ENCODE results near the gene JAKMIP1. TPM values are rescaled to one million over a fixed set of nuclear protein-coding genes. Genes with fewer than 3 reads are reported as not detected.
"Not testable (repeated sequence)": the region's sequence is repeated elsewhere in the genome, so short reads cannot be mapped to it uniquely, and the experiment has no call there.

The JAKMIP1 gene
- total and polyA plus RNA-seq, 5 donors from 2014 or later: 18.7 to 39.7 (median 32.6) TPM

GRCh38 chr4:6216588-6216987 is 16.2 kb upstream of the JAKMIP1 start:
- Mint-ChIP-seq H3K4me1 (peaks cover 0 to 6% (median 3%) of the 10 kb centered on the region in 4 donors), H3K27me3 (peaks cover 26% of the 10 kb centered on the region), H3K36me3 (no peaks in the 10 kb centered on the region), H3K4me3 (no peak overlapping the region), H3K9me3 (peaks cover 0 to 14% (median 0%) of the 10 kb centered on the region in 7 donors), H3K27ac (no peak overlapping the region)
- Histone ChIP-seq H3K36me3 (ENCODE audit: control insufficient read depth, insufficient read depth, low read length) (no peaks in the 10 kb centered on the region), H3K4me1 (ENCODE audit: control insufficient read depth, insufficient read depth, low read length, poor library complexity, severe bottlenecking) (peaks cover 4% of the 10 kb centered on the region), H3K27ac (ENCODE audit: insufficient read depth, low read length, poor library complexity, severe bottlenecking) (no peak overlapping the region), H3K4me3 (ENCODE audit: low read depth, low read length) (no peak overlapping the region), H3K9me3 (ENCODE audit: control insufficient read depth in 2 of 2, low read length in 2 of 2) (peaks cover 0 to 5% of the 10 kb centered on the region in 2 experiments), H3K27me3 (ENCODE audit: control insufficient read depth, insufficient read depth, low read length) (peaks cover 21% of the 10 kb centered on the region)
- ATAC-seq (ENCODE audit: low read depth in 2 of 2) (no peak), DNase-seq (no peak)

- Histone ChIP-seq H3K36me3 (ENCODE audit: control insufficient read depth, insufficient read depth, low read length) (no peaks in the 10 kb centered on the region), H3K27ac (ENCODE audit: insufficient read depth, low read length, poor library complexity, severe bottlenecking) (no peak overlapping the region), H3K4me1 (ENCODE audit: control insufficient read depth, insufficient read depth, low read length, poor library complexity, severe bottlenecking) (no peaks in the 10 kb centered on the region), H3K9me3 (ENCODE audit: control insufficient read depth in 2 of 2, low read length in 2 of 2) (peaks cover 0 to 5% of the 10 kb centered on the region in 2 experiments), H3K4me3 (ENCODE audit: low read depth, low read length) (no peak overlapping the region), H3K27me3 (ENCODE audit: control insufficient read depth, insufficient read depth, low read length) (no peaks in the 10 kb centered on the region)
- DNase-seq (no peak), ATAC-seq (ENCODE audit: low read depth in 2 of 2) (no peak)
- H3K27me3 Mint-ChIP-seq: peaks cover 5% of the 10 kb centered on the region
- H3K9me3 Mint-ChIP-seq: peaks cover 0 to 7% (median 0%) of the 10 kb centered on the region in 7 donors
- H3K4me1 Mint-ChIP-seq: peaks cover 0 to 3% (median 0%) of the 10 kb centered on the region in 4 donors
- no peak overlapping the region for H3K4me3 Mint-ChIP-seq
- H3K36me3 Mint-ChIP-seq: no peaks in the 10 kb centered on the region
- H3K27ac Mint-ChIP-seq: no peak overlapping the region
Measured at GRCh38 chr4:6209921-6210320, 9.6 kb upstream of the JAKMIP1 start.

GRCh38 chr4:6209291-6209690 is 8.9 kb upstream of the JAKMIP1 start:
- not testable (repeated sequence) for H3K27ac Mint-ChIP-seq; H3K4me1 ChIP-seq (ENCODE audit: control insufficient read depth, insufficient read depth, low read length, poor library complexity, severe bottlenecking); H3K27me3 Mint-ChIP-seq; DNase-seq; H3K9me3 Mint-ChIP-seq; ATAC-seq (ENCODE audit: low read depth in 2 of 2); H3K4me3 ChIP-seq (ENCODE audit: low read depth, low read length); H3K9me3 ChIP-seq (ENCODE audit: control insufficient read depth in 2 of 2, low read length in 2 of 2); H3K36me3 ChIP-seq (ENCODE audit: control insufficient read depth, insufficient read depth, low read length); H3K27ac ChIP-seq (ENCODE audit: insufficient read depth, low read length, poor library complexity, severe bottlenecking); H3K4me3 Mint-ChIP-seq; H3K27me3 ChIP-seq (ENCODE audit: control insufficient read depth, insufficient read depth, low read length); H3K36me3 Mint-ChIP-seq; H3K4me1 Mint-ChIP-seq

GRCh38 chr4:6208416-6208815 is 8.1 kb upstream of the JAKMIP1 start:
- Mint-ChIP-seq H3K4me1 (peaks cover 0 to 3% (median 0%) of the 10 kb centered on the region in 4 donors), H3K9me3 (peaks cover 0 to 4% (median 0%) of the 10 kb centered on the region in 7 donors), H3K27me3 (peaks cover 5% of the 10 kb centered on the region), H3K36me3 (no peaks in the 10 kb centered on the region), H3K27ac (no peak overlapping the region), H3K4me3 (no peak overlapping the region)
- ATAC-seq (ENCODE audit: low read depth in 2 of 2) (no peak), DNase-seq (no peak)
- Histone ChIP-seq H3K27ac (ENCODE audit: insufficient read depth, low read length, poor library complexity, severe bottlenecking) (no peak overlapping the region), H3K27me3 (ENCODE audit: control insufficient read depth, insufficient read depth, low read length) (no peaks in the 10 kb centered on the region), H3K9me3 (ENCODE audit: control insufficient read depth in 2 of 2, low read length in 2 of 2) (peaks cover 0 to 3% of the 10 kb centered on the region in 2 experiments), H3K4me1 (ENCODE audit: control insufficient read depth, insufficient read depth, low read length, poor library complexity, severe bottlenecking) (no peaks in the 10 kb centered on the region), H3K4me3 (ENCODE audit: low read depth, low read length) (no peak overlapping the region), H3K36me3 (ENCODE audit: control insufficient read depth, insufficient read depth, low read length) (no peaks in the 10 kb centered on the region)

- H3K27me3 Mint-ChIP-seq: peaks cover 5% of the 10 kb centered on the region
- peaks cover 0 to 1% (median 0%) of the 10 kb centered on the region in 7 donors for H3K9me3 Mint-ChIP-seq
- no peaks in the 10 kb centered on the region for H3K9me3 ChIP-seq (ENCODE audit: control insufficient read depth in 2 of 2, low read length in 2 of 2)
- peaks cover 0 to 3% (median 0%) of the 10 kb centered on the region in 4 donors for H3K4me1 Mint-ChIP-seq
- H3K27ac ChIP-seq (ENCODE audit: insufficient read depth, low read length, poor library complexity, severe bottlenecking): no peak overlapping the region
- no peak overlapping the region for H3K27ac Mint-ChIP-seq
- no peak overlapping the region for H3K4me3 ChIP-seq (ENCODE audit: low read depth, low read length)
- no peak overlapping the region for H3K4me3 Mint-ChIP-seq
- ATAC-seq (ENCODE audit: low read depth in 2 of 2): no peak
- DNase-seq: no peak
- no peaks in the 10 kb centered on the region for H3K36me3 Mint-ChIP-seq
- no peaks in the 10 kb centered on the region for H3K4me1 ChIP-seq (ENCODE audit: control insufficient read depth, insufficient read depth, low read length, poor library complexity, severe bottlenecking)
- H3K36me3 ChIP-seq (ENCODE audit: control insufficient read depth, insufficient read depth, low read length): no peaks in the 10 kb centered on the region
- no peaks in the 10 kb centered on the region for H3K27me3 ChIP-seq (ENCODE audit: control insufficient read depth, insufficient read depth, low read length)
Measured at GRCh38 chr4:6207602-6208001, 7.3 kb upstream of the JAKMIP1 start.

- H3K4me3 ChIP-seq (ENCODE audit: low read depth, low read length): no peak overlapping the region
- H3K36me3 Mint-ChIP-seq: no peaks in the 10 kb centered on the region
- peaks cover 0 to 1% (median 0%) of the 10 kb centered on the region in 7 donors for H3K9me3 Mint-ChIP-seq
- H3K4me1 Mint-ChIP-seq: peaks cover 0 to 3% (median under 1%) of the 10 kb centered on the region in 4 donors
- no peaks in the 10 kb centered on the region for H3K27me3 ChIP-seq (ENCODE audit: control insufficient read depth, insufficient read depth, low read length)
- no peaks in the 10 kb centered on the region for H3K9me3 ChIP-seq (ENCODE audit: control insufficient read depth in 2 of 2, low read length in 2 of 2)
- no peak for DNase-seq
- peaks cover 5% of the 10 kb centered on the region for H3K27me3 Mint-ChIP-seq
- H3K4me1 ChIP-seq (ENCODE audit: control insufficient read depth, insufficient read depth, low read length, poor library complexity, severe bottlenecking): no peaks in the 10 kb centered on the region
- no peak overlapping the region for H3K27ac Mint-ChIP-seq
- peak overlapping the region in 1 of 4 donors; percentile 6 for H3K4me3 Mint-ChIP-seq
- ATAC-seq (ENCODE audit: low read depth in 2 of 2): no peak
- no peaks in the 10 kb centered on the region for H3K36me3 ChIP-seq (ENCODE audit: control insufficient read depth, insufficient read depth, low read length)
- no peak overlapping the region for H3K27ac ChIP-seq (ENCODE audit: insufficient read depth, low read length, poor library complexity, severe bottlenecking)
Measured at GRCh38 chr4:6206771-6207290, 6.5 kb upstream of the JAKMIP1 start.

- no peak overlapping the region for H3K4me3 Mint-ChIP-seq
- Histone ChIP-seq H3K9me3 (ENCODE audit: control insufficient read depth in 2 of 2, low read length in 2 of 2) (no peaks in the 10 kb centered on the region), H3K27ac (ENCODE audit: insufficient read depth, low read length, poor library complexity, severe bottlenecking) (no peak overlapping the region), H3K4me1 (ENCODE audit: control insufficient read depth, insufficient read depth, low read length, poor library complexity, severe bottlenecking) (peaks cover 2% of the 10 kb centered on the region), H3K27me3 (ENCODE audit: control insufficient read depth, insufficient read depth, low read length) (no peaks in the 10 kb centered on the region), H3K4me3 (ENCODE audit: low read depth, low read length) (no peak overlapping the region), H3K36me3 (ENCODE audit: control insufficient read depth, insufficient read depth, low read length) (no peaks in the 10 kb centered on the region)
- peaks cover 8% of the 10 kb centered on the region for H3K36me3 Mint-ChIP-seq
- DNase-seq (no peak), ATAC-seq (ENCODE audit: low read depth in 2 of 2) (no peak)
- peaks cover 0 to 3% (median 1%) of the 10 kb centered on the region in 7 donors for H3K9me3 Mint-ChIP-seq
- peaks cover 0 to 10% (median 7%) of the 10 kb centered on the region in 4 donors for H3K4me1 Mint-ChIP-seq
- no peak overlapping the region for H3K27ac Mint-ChIP-seq
- H3K27me3 Mint-ChIP-seq: peaks cover 6% of the 10 kb centered on the region
Measured at GRCh38 chr4:6205973-6206372, 5.6 kb upstream of the JAKMIP1 start.

- H3K27me3 ChIP-seq (ENCODE audit: control insufficient read depth, insufficient read depth, low read length): no peaks in the 10 kb centered on the region
- Mint-ChIP-seq H3K36me3 (peaks cover 8% of the 10 kb centered on the region), H3K9me3 (peaks cover 0 to 3% (median 1%) of the 10 kb centered on the region in 7 donors), H3K4me1 (peaks cover 0 to 12% (median 9%) of the 10 kb centered on the region in 4 donors), H3K27me3 (peaks cover 9% of the 10 kb centered on the region), H3K4me3 (no peak overlapping the region), H3K27ac (no peak overlapping the region)
- H3K4me1 ChIP-seq (ENCODE audit: control insufficient read depth, insufficient read depth, low read length, poor library complexity, severe bottlenecking): peaks cover 6% of the 10 kb centered on the region
- no peak overlapping the region for H3K4me3 ChIP-seq (ENCODE audit: low read depth, low read length)
- no peak overlapping the region for H3K27ac ChIP-seq (ENCODE audit: insufficient read depth, low read length, poor library complexity, severe bottlenecking)
- ATAC-seq (ENCODE audit: low read depth in 2 of 2) (no peak), DNase-seq (no peak)
- H3K36me3 ChIP-seq (ENCODE audit: control insufficient read depth, insufficient read depth, low read length): no peaks in the 10 kb centered on the region
- no peaks in the 10 kb centered on the region for H3K9me3 ChIP-seq (ENCODE audit: control insufficient read depth in 2 of 2, low read length in 2 of 2)
Measured at GRCh38 chr4:6205567-6205931, 5.2 kb upstream of the JAKMIP1 start.
